K562 (cell line): ENCODE data around the gene MLXIPL. TPM values are rescaled to one million over a fixed set of nuclear protein-coding genes. Genes with fewer than 3 reads are reported as not detected.

Experiments used
- ATAC-seq: fragments of 200-7000 bp; cut with Tn5 transposase; 3 replicates; pipeline ENCODE4 v1.9.1; 2020; ENCODE audit warnings: moderate library complexity
- BruUV-seq: library from RNA; stranded (reverse); fragments of 400-500 nt; replicated peaks from 2 replicates; lab custom pipeline; 2021; lab: Mats Ljungman, UMichigan
- CTCF ChIA-PET: fragments of 300-600 bp; formaldehyde crosslinking; extraction: SDS; loops from one replicate; lab custom pipeline; 2021; ENCODE audit warnings: low intra/inter-chr PET ratio; lab: Yijun Ruan, JAX
- POLR2A ChIA-PET: fragments of 300-600, 350-650 bp; sonication (Branson Sonifier 250); formaldehyde crosslinking; extraction: SDS; loops from one replicate; lab custom pipeline; 2021; ENCODE audit warnings: antibody characterized with exemption, inconsistent platforms; lab: Yijun Ruan, JAX
- DNase-seq, 4 experiments: peaks; one replicate each; pipeline versions ENCODE4 v3.0.0 to v3.0.0-alpha.2; 2011 to 2018; ENCODE audit warnings: low spot score in 3 of 4, mixed read lengths in 3 of 4; ENCODE audit errors: extremely low read depth in 1 of 4
- FAIRE-seq: peaks from 2 replicates; lab custom pipeline; 2011; peaks lifted over from hg19 to GRCh38; lab: Jason Lieb, UNC
- H2AFZ ChIP-seq: 2 replicates; pipeline ENCODE4 v1.6.0; 2011; ENCODE audit warnings: low read depth, low read length, control low read depth, inconsistent platforms
- H3K27ac ChIP-seq: fragments of 200-600 bp; 3 replicates; pipeline ENCODE4 v1.8.0; 2011; ENCODE audit warnings: low read depth, mild to moderate bottlenecking, control low read depth, inconsistent platforms, low read length, moderate library complexity, mixed read lengths; ENCODE audit errors: extremely low read depth
- H3K27me3 ChIP-seq, 2 experiments: fragments of 300-600 bp in 1 of 2; 2 replicates in 1 of 2; 3 replicates in 1 of 2; pipeline versions ENCODE4 v1.6.0 to v1.8.0; 2011; ENCODE audit warnings: inconsistent platforms in 2 of 2, low read length in 2 of 2, mild to moderate bottlenecking in 1 of 2, mixed read lengths in 1 of 2, moderate library complexity in 1 of 2; ENCODE audit not compliant: control insufficient read depth in 2 of 2, insufficient read depth in 2 of 2
- H3K36me3 ChIP-seq: fragments of 300-600 bp; 3 replicates; pipeline ENCODE4 v1.8.0; 2011; ENCODE audit warnings: mild to moderate bottlenecking, low read length, inconsistent platforms; ENCODE audit not compliant: control insufficient read depth, insufficient read depth
- H3K4me1 ChIP-seq, 2 experiments: fragments of 200-600 bp in 1 of 2; replicated peaks in 1 of 2; 2 replicates in 1 of 2; 3 replicates in 1 of 2; pipeline versions ENCODE4 v1.5.1 to v1.8.0; 2011; ENCODE audit warnings: inconsistent platforms in 2 of 2, low read length in 2 of 2, mild to moderate bottlenecking in 1 of 2, mixed read lengths in 1 of 2, moderate library complexity in 1 of 2; ENCODE audit not compliant: control insufficient read depth in 2 of 2, insufficient read depth in 2 of 2
- H3K4me2 ChIP-seq: 2 replicates; pipeline ENCODE4 v1.6.1; 2011; ENCODE audit warnings: low read length, control low read depth, inconsistent platforms, mixed read lengths; ENCODE audit not compliant: insufficient read depth
- H3K4me3 ChIP-seq: fragments of 200-600 bp; sonication (generic), shearing (Covaris generic); 2 replicates; pipeline ENCODE4 v1.5.1; 2016; ENCODE audit warnings: control low read depth, inconsistent platforms
- H3K79me2 ChIP-seq: fragments of 200-600 bp; 3 replicates; pipeline ENCODE4 v1.8.0; 2011; ENCODE audit warnings: low read length, inconsistent platforms; ENCODE audit not compliant: control insufficient read depth, insufficient read depth
- H3K9ac ChIP-seq, 2 experiments: 2 replicates each; pipeline versions ENCODE4 v1.6.0 to v1.6.1; 2011; ENCODE audit warnings: low read depth in 2 of 2, low read length in 2 of 2, control low read depth in 1 of 2, inconsistent platforms in 1 of 2, mild to moderate bottlenecking in 1 of 2, mixed read lengths in 1 of 2; ENCODE audit not compliant: insufficient read depth in 1 of 2
- H3K9me1 ChIP-seq: one replicate; pipeline ENCODE4 v1.6.0; 2011; ENCODE audit warnings: inconsistent platforms, mild to moderate bottlenecking, low read length, moderate library complexity; ENCODE audit not compliant: control insufficient read depth, insufficient read depth
- H3K9me3 ChIP-seq: replicated peaks from 2 replicates; pipeline ENCODE4 v1.5.1; 2011; ENCODE audit warnings: low read depth, low read length, inconsistent platforms; ENCODE audit not compliant: control insufficient read depth, insufficient read depth
- H4K20me1 ChIP-seq: replicated peaks from 2 replicates; pipeline ENCODE4 v1.6.1; 2011; ENCODE audit warnings: low read length, inconsistent platforms, mixed read lengths; ENCODE audit not compliant: control insufficient read depth, insufficient read depth
- CSDE1 ChIP-seq, 2 experiments: fragments of 450-650 bp; IDR thresholded peaks; 2 replicates each; pipeline ENCODE4 v1.6.1; 2016; ENCODE audit warnings: mild to moderate bottlenecking in 1 of 2
- FOSL1 ChIP-seq: fragments of 200-800 bp; sonication (Bioruptor generic); conservative IDR thresholded peaks from 2 replicates; pipeline ENCODE4 v1.6.1; 2016; ENCODE audit warnings: missing genetic modification characterization, missing compliant biosample characterization
- GABPB1 ChIP-seq: sonication (generic); formaldehyde crosslinking; IDR thresholded peaks from 2 replicates; pipeline ENCODE4 v1.8.0; 2022; ENCODE audit warnings: mild to moderate bottlenecking, missing genetic modification reagents
- HDAC1 ChIP-seq, 2 experiments: fragments of 450-650 bp; IDR thresholded peaks; 2 replicates each; pipeline ENCODE4 v1.6.1; 2016 to 2017; ENCODE audit warnings: inconsistent platforms in 1 of 2, mild to moderate bottlenecking in 1 of 2, moderate library complexity in 1 of 2
- MTA1 ChIP-seq: fragments of 450-650 bp; IDR thresholded peaks from 2 replicates; pipeline ENCODE4 v1.6.1; 2017; ENCODE audit warnings: borderline replicate concordance
- OTX1 ChIP-seq: fragments of 450-650 bp; formaldehyde crosslinking; IDR thresholded peaks from 2 replicates; pipeline ENCODE4 v1.4.0; 2022; ENCODE audit warnings: mild to moderate bottlenecking
- PHB2 ChIP-seq: fragments of 450-650 bp; IDR thresholded peaks from 2 replicates; pipeline ENCODE4 v1.6.1; 2017; ENCODE audit warnings: low read depth
- TRIM25 ChIP-seq: fragments of 450-650 bp; IDR thresholded peaks from 2 replicates; pipeline ENCODE4 v1.7.0; 2016; ENCODE audit warnings: borderline replicate concordance
- ZNF512 ChIP-seq: IDR thresholded peaks from 2 replicates; pipeline ENCODE4 v1.6.1; 2016; ENCODE audit warnings: missing genetic modification characterization, missing compliant biosample characterization
- WGBS: fragments of 100-300 bp; shearing (Covaris generic); methylation state at CpG from one replicate; pipeline ENCODE4 v1.1.6; 2016; ENCODE audit warnings: low coverage, mixed read lengths; ENCODE audit not compliant: insufficient coverage; ENCODE audit errors: missing lambda C conversion rate; 5-methylcytosine and 5-hydroxymethylcytosine counted together
- in situ Hi-C: fragments of 300-500 bp; cut with MboI; formaldehyde crosslinking; loops from 4 replicates; pipeline ENCODE4 v1.15.0; 2018; ENCODE audit warnings: inconsistent platforms, mixed read lengths
- intact Hi-C: fragments of 100-400 bp; cut with micrococcal nuclease; formaldehyde crosslinking; loops from 2 replicates; pipeline ENCODE4 v1.14.2; 2022
- polyA plus RNA-seq, 8 experiments: library from polyadenylated mRNA; depleted of rRNA in 4 of 8; stranded (reverse) in 5 of 8; unstranded in 3 of 8; fragments of >200 nt; fragmentation: Nextera tagmentation in 2 of 8; fragmentation: Illumina TruSeq in 1 of 8; extraction: Ambion mirVana in 2 of 8; extraction: Trizol in 1 of 8; gene quantifications; 2 replicates each; pipeline versions ENCODE4 v1.2.1 to v1.2.3, GENCODE V29; 2011 to 2014; ENCODE audit warnings: inconsistent platforms in 1 of 8, missing spikeins in 1 of 8
- total RNA-seq, 7 experiments: library from RNA; depleted of rRNA in 6 of 7; stranded (reverse); fragments of >200 nt in 6 of 7; fragmentation: Illumina TruSeq in 2 of 7; extraction: Trizol in 2 of 7; gene quantifications; 2 replicates each; pipeline versions ENCODE4 v1.2.1 to v1.2.3, GENCODE V29; 2011 to 2021; ENCODE audit warnings: low replicate concordance in 1 of 7

MLXIPL gene
- total and polyA plus RNA-seq, 9 of the 15 experiments (the other 6 are each of a cell fraction or from before 2014, with no cell fraction given) = 0.11 to 18.4 (median 1.4) TPM

GRCh38 chr7:73648593-73649332, 24.4 kb upstream of the MLXIPL start:
- POLR2A ChIA-PET = no interaction called here
- H3K9ac ChIP-seq = no peak overlapping the region
- no peak overlapping the region for H3K4me2 ChIP-seq
- intact Hi-C loops = no loop called here
- DNase-seq (no peak), ATAC-seq (no peak), FAIRE-seq (no peak)
- H3K27ac ChIP-seq = no peak overlapping the region
- 0 out of 2 replicates have a peak, but pooled peaks cover 3% of the 10 kb centered on the region for H4K20me1 ChIP-seq
- H3K4me3 ChIP-seq = no peak overlapping the region
- no peaks in the 10 kb centered on the region for H3K9me3 ChIP-seq
- BruUV-seq = no TSS peak
- peaks cover 32 to 78% of the 10 kb centered on the region in 2 experiments for H3K27me3 ChIP-seq
- no peak for TF ChIP-seq TRIM25
- peak in 1 of 2 experiments; percentile 2; a peak in 1 of 4 replicates for TF ChIP-seq HDAC1 (IDR thresholded peaks at IDR 0.05)
- no peak for TF ChIP-seq FOSL1 (tag)
- TF ChIP-seq PHB2 = peak; percentile 3; the same call in 1 of the 2 replicates
- no peak for TF ChIP-seq CSDE1 (IDR thresholded peaks at IDR 0.05)
- peak; percentile 95 for TF ChIP-seq ZNF512 (tag)
- TF ChIP-seq MTA1 = no peak; the same call in 1 of the 2 replicates
- 0 out of 2 replicates have a peak, but pooled peaks have one; percentile 26 for TF ChIP-seq OTX1 (CRISPR knock-in tag)
- no peak for TF ChIP-seq GABPB1
- WGBS = 0% methylated on average over 1 of the region's 1 CpG
- no peak overlapping the region for H2AFZ ChIP-seq
- H3K79me2 ChIP-seq = no peaks in the 10 kb centered on the region
- no peaks in the 10 kb centered on the region for H3K9me1 ChIP-seq
- CTCF ChIA-PET = interaction anchor here (2.4 kb wide), 1 partner anchor 77 kb away, joined by 13 read pairs; no protein-coding TSS in a partner anchor
- H3K36me3 ChIP-seq = no peaks in the 10 kb centered on the region
- H3K4me1 ChIP-seq = peaks cover 0 to 14% of the 10 kb centered on the region in 2 experiments; a peak in 2 of 5 replicates
- in situ Hi-C loops = no loop called here
